Loucy (cell line): ENCODE data around the gene NCAPH2.

Source experiments
- EZH2phosphoT487 ChIP-seq: fragments of 200-600 bp; IDR thresholded peaks from 2 replicates; pipeline ENCODE4 v1.6.1; 2018; ENCODE audit warnings: antibody characterized with exemption, mild to moderate bottlenecking, moderate library complexity, borderline replicate concordance
- TF ChIP-seq, protein P1 (sequence below): fragments of 200-600 bp; sonication (generic); conservative IDR thresholded peaks from 2 replicates; pipeline ENCODE4 v1.5.1; 2014; ENCODE audit warnings: mild to moderate bottlenecking, antibody characterized with exemption, low read length

DNA sequence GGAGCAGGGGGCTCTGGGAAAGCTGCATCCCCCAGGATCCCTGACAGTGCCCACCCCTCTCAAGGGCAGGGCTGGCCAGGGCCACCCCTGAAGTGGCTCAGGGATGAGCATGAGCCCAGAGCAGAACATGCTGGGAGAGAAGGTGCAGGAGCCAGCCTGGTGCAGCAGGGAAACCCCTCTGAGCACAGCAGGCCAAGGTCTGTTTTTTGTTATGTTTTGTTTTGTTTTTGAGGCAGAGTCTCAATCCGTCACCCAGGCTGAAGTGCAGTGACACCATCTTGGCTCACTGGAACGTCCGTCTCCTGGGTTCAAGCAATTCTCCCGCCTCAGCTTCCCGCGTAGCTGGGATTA, 32.4 kb upstream of the NCAPH2 start:
- TF ChIP-seq, protein P1, sequence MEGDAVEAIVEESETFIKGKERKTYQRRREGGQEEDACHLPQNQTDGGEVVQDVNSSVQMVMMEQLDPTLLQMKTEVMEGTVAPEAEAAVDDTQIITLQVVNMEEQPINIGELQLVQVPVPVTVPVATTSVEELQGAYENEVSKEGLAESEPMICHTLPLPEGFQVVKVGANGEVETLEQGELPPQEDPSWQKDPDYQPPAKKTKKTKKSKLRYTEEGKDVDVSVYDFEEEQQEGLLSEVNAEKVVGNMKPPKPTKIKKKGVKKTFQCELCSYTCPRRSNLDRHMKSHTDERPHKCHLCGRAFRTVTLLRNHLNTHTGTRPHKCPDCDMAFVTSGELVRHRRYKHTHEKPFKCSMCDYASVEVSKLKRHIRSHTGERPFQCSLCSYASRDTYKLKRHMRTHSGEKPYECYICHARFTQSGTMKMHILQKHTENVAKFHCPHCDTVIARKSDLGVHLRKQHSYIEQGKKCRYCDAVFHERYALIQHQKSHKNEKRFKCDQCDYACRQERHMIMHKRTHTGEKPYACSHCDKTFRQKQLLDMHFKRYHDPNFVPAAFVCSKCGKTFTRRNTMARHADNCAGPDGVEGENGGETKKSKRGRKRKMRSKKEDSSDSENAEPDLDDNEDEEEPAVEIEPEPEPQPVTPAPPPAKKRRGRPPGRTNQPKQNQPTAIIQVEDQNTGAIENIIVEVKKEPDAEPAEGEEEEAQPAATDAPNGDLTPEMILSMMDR = no peak
- TF ChIP-seq EZH2phosphoT487 = no peak
